ENCODE results near the gene COG1.
A peak's percentile ranks its signal among the peaks of the same experiment; 100 is the strongest.

The COG1 gene

GRCh38 chr17:73172252-73172651 lies 20.6 kb upstream of the COG1 start:
- no peak for DNase-seq (ENCODE audit: low read depth)

- no peak for DNase-seq (ENCODE audit: low read depth)
Measured at GRCh38 chr17:73174126-73174525, 18.7 kb upstream of the COG1 start.

- no peak for DNase-seq (ENCODE audit: low read depth)
Measured at GRCh38 chr17:73175962-73176565, 16.8 kb upstream of the COG1 start.

- DNase-seq (ENCODE audit: low read depth), result no peak
Measured at GRCh38 chr17:73179387-73179786, 13.5 kb upstream of the COG1 start.

GRCh38 chr17:73179878-73180277 lies 13.0 kb upstream of the COG1 start:
- no peak for DNase-seq (ENCODE audit: low read depth)

GRCh38 chr17:73182616-73183310 lies 10.1 kb upstream of the COG1 start:
- DNase-seq (ENCODE audit: low read depth), result no peak

- DNase-seq (ENCODE audit: low read depth), result no peak
Measured at GRCh38 chr17:73184136-73184993, 8.5 kb upstream of the COG1 start.

- no peak for DNase-seq (ENCODE audit: low read depth)
Measured at GRCh38 chr17:73186283-73187050, 6.4 kb upstream of the COG1 start.

- DNase-seq (ENCODE audit: low read depth), result no peak
Measured at GRCh38 chr17:73187203-73187769, 5.6 kb upstream of the COG1 start.

- no peak for DNase-seq (ENCODE audit: low read depth)
Measured at GRCh38 chr17:73188011-73188410, 4.8 kb upstream of the COG1 start.

GRCh38 chr17:73189417-73190099 lies 3.3 kb upstream of the COG1 start:
- DNase-seq (ENCODE audit: low read depth), result no peak

- DNase-seq (ENCODE audit: low read depth), result peak; percentile 31
Measured at GRCh38 chr17:73191443-73192205, 1.2 kb upstream of the COG1 start.

- peak; percentile 45 for DNase-seq (ENCODE audit: low read depth)
Measured at GRCh38 chr17:73192206-73192893, 505 bp upstream of the COG1 start.

GRCh38 chr17:73194514-73195222 lies 1.8 kb downstream of the COG1 start:
- DNase-seq (ENCODE audit: low read depth), result no peak

- no peak for DNase-seq (ENCODE audit: low read depth)
Measured at GRCh38 chr17:73196500-73196899, 3.6 kb downstream of the COG1 start.

- no peak for DNase-seq (ENCODE audit: low read depth)
Measured at GRCh38 chr17:73197161-73197560, 4.3 kb downstream of the COG1 start.

- no peak for DNase-seq (ENCODE audit: low read depth)
Measured at GRCh38 chr17:73198201-73198929, 5.5 kb downstream of the COG1 start.

GRCh38 chr17:73198930-73199260 lies 6.0 kb downstream of the COG1 start:
- DNase-seq (ENCODE audit: low read depth), result no peak
